Astrocyte of the hippocampus (primary cell): ENCODE data around the gene EML4.
A peak's percentile ranks its signal among the peaks of the same experiment; 100 is the strongest.
"Not testable (repeated sequence)": the region's sequence is repeated elsewhere in the genome, so short reads cannot be mapped to it uniquely, and the experiment has no call there.

Experiments used
- DNase-seq: peaks from one replicate; pipeline ENCODE4 v3.0.0; 2011; ENCODE audit warnings: low read depth, low spot score

EML4 gene

GRCh38 chr2:42256505-42256904 lies 87.4 kb downstream of the EML4 start:
- DNase-seq, result no peak

DNA sequence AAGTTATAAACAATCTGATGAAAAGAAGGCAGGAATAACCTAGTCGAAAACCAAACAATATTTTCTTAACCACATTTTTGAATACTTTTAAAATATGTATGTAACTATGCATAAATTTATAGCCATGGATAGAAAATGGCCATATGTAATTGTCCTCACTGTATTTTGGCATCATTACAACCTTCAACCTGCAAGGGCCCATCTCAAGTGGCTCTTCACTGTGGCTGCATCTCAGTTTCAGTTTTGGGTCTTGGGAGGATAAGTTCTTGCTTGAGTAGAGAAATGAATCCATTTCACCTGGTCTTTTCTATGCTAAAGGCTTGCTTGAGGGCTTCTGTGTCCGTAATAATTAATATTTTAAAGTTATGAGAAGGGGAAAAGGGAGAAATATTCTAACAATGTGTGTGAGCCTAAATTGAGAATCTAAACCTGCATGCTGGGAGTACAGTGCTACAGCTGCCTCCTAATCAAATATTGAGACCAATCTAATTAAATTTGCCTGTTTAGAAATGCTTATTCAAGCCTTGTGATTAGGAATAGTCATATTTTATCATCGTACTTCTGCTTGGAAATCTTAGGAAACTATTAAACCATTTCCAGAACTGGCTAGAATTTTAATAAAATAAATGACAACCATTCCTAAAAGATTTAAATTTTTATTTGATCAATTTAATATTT lies 92.5 kb downstream of the EML4 start:
- no peak for DNase-seq

DNA sequence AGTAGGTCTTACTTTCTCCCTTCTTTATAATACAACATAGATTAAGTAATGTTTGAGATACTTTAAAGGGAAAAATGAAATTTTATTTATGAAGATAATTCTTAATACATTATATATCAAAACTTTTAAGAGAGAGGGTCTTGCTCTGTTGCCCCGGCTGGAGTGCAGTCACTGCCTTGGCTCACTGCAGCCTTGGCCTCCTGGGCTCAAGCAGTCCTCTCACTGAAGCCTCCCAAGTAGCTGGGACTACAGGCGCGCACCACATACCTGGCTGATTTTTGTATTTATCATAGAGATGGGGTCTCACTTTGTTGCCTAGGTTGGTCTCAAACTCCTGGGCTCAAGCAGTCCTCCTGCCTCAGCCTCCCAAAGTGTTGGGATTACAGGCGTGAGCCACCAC lies 97.1 kb downstream of the EML4 start:
- no peak for DNase-seq

DNA sequence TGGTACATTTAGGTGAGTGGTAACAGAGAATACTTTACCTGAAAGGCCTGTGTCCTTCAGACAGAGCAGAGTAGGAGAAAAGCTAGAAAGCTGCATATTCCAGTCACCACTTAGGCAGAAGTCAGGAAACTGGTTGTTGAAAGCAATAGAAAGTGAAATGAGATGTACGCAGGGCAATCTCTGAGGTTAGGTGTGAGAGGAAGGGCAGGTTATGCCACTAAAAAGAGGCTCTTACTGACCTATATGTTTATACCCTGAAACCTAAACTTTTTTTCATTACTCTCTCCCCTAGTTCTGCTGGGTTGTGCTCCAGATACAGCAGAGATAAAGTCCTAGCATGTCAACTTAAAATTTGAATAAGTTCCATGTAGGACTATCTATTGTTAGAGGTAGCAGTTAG lies 98.4 kb downstream of the EML4 start:
- DNase-seq, result no peak

DNA sequence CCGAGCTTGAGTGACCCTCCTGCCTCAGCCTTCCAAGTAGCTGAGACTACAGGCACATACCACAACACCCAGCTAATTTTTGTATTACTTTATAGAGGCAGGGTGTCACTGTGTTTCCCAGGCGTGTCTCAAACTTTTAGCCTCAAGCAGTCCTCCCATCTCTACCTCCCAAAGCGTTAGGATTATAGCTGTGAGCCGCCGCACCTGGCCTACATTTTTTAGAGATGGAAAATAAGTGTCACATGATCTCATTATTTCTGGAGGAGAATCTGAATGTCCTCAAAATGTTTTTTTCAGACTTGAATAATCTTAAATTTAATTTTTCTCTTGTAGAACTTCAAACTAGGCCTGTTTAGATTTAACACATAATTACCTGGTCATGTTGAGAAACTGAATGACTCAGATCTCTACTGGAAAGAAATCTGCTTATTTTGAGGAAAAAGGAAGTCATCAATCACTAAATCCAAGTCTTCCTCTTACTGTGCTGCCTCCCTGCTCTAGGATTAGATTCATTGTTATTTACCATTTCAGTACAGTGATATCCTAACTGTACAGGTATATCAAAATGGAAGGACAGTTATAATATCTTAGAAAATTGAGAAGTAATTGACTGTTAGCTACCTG lies 99.5 kb downstream of the EML4 start:
- no peak for DNase-seq

- no peak for DNase-seq
These were observed 101.6 kb downstream of the EML4 start for GRCh38 chr2:42270757-42271156.

GRCh38 chr2:42271246-42271645 lies 102.1 kb downstream of the EML4 start:
- not testable (repeated sequence) for DNase-seq

GRCh38 chr2:42274863-42275262 lies 105.7 kb downstream of the EML4 start:
- no peak for DNase-seq

- no peak for DNase-seq
These were observed 112.4 kb downstream of the EML4 start for GRCh38 chr2:42281416-42282081.

- no peak for DNase-seq
These were observed 114.9 kb downstream of the EML4 start for GRCh38 chr2:42284019-42284418.

DNA sequence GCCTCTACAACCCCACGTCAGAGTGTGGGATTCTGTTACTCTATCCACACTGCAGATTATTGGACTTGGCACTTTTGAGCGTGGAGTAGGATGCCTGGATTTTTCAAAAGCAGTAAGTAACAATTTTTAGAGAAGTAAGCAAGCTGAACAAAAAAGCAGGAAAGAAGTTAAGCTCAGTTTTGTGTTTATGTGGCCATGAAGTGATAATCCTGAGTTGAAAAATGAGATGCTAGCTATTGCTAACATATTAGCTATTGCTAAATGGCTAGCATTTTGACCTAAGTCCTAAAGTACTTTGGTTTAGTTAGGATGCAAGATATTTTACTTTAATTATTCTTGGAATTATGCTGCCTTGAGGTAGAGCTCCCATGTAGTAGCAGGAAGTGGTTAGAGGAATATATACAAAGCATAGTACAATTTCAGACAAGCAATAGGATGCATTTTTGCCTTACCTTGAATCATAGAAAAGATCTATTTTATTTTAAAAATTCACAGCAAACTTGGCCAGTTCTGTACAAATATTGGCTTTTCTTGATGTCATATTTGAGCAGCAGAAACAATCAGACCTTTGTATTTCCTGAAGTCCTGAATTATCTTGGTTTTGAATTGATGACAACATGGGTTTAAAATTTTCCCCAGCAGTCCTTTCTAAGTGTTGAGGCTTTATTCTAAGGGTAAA lies 117.3 kb downstream of the EML4 start:
- DNase-seq, result peak; percentile 15

DNA sequence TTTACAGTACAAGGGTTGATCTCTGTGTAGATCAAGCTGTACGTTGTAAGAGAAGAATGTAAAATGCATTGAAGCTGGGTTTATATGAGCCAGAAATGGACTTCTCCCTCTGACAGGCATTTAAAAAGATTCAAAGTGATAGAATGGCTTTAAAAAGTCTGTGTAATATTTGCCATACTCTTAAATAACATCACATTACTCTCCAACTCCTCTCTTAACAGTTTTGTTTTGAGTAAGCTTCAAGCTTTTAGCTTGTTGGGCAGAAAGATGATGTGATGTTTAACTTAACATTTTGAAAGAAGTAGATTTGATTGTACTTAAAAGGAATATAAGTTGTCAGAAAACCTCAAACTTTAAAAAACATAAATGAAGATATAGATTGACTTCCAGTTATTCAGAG lies 119.7 kb downstream of the EML4 start:
- no peak for DNase-seq

- no peak for DNase-seq
These were observed 120.1 kb downstream of the EML4 start for GRCh38 chr2:42289222-42289621.

DNA sequence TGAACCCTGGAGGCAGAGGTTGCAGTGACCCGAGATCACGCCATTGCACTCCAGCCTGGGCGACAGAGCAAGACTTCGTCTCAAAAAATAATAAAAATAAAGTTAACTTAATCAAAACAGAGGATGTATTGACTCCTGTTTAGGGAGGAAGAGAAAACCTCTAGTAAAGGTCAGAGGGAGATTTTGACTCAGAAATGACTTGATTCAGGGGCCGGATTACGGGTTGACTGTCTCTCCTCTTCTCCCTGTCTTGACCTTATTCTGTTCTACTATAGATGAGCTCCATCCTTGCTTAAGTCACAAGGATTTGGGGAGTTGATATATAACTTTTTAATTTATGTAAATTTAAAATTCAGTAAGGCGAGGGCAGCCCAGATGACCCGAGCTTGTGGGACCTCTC lies 120.9 kb downstream of the EML4 start:
- no peak for DNase-seq

GRCh38 chr2:42293019-42293418 lies 123.9 kb downstream of the EML4 start:
- no peak for DNase-seq

DNA sequence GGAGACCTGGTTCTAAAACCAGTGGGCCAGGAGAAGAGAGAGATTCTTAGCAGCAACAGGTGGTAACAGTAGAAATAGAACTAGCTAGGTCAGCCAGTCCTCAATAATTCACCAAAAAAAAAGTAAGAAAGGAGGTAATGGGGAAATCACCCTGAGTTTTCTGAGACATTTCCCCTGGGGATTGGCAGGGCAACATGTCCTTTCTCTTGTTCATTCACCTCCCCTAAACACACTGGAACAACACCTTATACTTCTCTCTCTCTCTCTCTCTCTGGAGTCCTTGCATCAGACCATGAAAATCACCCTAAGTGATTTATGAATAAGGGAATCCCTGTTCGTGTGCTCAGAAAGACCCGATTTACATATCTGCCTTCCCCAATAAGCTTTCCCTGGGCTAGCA lies 127.1 kb downstream of the EML4 start:
- no peak for DNase-seq

GRCh38 chr2:42297322-42297936 lies 128.3 kb downstream of the EML4 start:
- peak; percentile 56 for DNase-seq

DNA sequence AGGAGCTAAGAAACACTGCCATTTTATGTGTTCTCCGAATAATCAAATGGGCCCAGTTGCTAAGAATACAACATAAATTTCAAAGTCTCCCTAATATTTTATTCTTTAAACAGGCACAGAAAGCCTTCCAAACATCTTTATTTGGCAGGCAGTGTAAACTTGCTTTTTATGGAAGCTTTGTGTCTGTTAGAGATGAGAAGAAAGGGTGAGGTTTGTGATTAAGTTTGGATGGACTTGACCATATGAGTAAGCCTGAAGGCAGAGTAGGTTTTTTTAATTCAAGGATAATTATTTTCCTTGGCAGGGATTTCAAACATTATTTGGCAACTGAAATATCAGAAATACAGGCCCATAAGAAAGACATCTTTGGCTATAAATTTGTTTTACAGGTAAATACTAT lies 129.0 kb downstream of the EML4 start:
- peak; percentile 43 for DNase-seq

- no peak for DNase-seq
These were observed 130.0 kb downstream of the EML4 start for GRCh38 chr2:42298996-42299754.

DNA sequence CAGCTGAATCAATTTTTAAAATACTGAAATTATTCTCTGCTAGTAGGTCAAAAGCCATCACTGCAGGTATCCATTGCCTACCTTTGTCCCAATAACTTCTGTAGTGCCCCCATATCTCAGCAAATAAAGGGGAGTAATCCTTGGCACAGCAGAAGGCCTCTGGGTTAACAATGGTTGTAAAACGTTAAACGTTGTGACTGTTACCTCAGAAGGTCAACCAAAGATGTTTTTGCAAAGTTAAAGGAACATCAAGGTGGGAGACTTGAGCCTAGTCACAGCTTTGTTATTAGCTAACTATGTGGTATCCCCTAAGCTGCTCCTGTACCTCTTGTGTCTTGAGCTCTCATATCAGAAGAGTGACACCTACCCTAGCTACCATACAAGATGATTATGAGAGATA lies 131.4 kb downstream of the EML4 start:
- DNase-seq, result no peak

DNA sequence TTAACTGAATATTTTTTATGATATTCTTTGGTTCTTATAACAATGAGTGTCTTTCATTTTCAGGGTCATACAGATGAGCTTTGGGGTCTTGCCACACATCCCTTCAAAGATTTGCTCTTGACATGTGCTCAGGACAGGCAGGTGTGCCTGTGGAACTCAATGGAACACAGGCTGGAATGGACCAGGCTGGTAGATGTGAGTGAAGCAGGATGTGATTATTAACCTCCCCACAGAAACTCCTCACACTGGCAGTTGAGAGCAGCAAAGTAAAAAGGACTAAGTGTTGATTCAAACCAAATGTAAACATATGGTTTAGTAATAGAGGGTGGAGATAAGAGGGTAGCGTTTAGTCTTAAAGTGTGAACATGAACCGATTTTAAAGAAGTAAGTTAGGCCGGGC lies 134.1 kb downstream of the EML4 start:
- DNase-seq, result no peak
